Measurements from ENCODE around the gene BLOC1S5.

Gene BLOC1S5

GRCh38 chr6:7999201-7999600, 65.0 kb downstream of the BLOC1S5 start:
- Histone ChIP-seq H3K9me2 (replicated peaks; ENCODE audit: insufficient read depth, low read length) (no peaks in the 10 kb centered on the region), H3K36me3 (replicated peaks; ENCODE audit: insufficient read depth, low read length) (no peaks in the 10 kb centered on the region), H3K27ac (ENCODE audit: low read length) (no peak overlapping the region), H3K9ac (ENCODE audit: low read length) (no peak overlapping the region), H3K4me1 (ENCODE audit: low read length) (no peaks in the 10 kb centered on the region), H3K27me3 (replicated peaks; ENCODE audit: insufficient read depth, low read length) (no peaks in the 10 kb centered on the region), H3K4me3 (ENCODE audit: low read length) (no peak overlapping the region), H3K4me2 (ENCODE audit: low read depth, low read length) (no peak overlapping the region), H3F3A (ENCODE audit: insufficient read depth, low read length) (no peaks in the 10 kb centered on the region; the same call in 1 of the 2 replicates), H3K9me3 (replicated peaks; ENCODE audit: insufficient read depth, low read length) (no peaks in the 10 kb centered on the region), H4K20me1 (ENCODE audit: insufficient read depth, low read length) (no peaks in the 10 kb centered on the region), H2AFZ (ENCODE audit: low read length) (no peak overlapping the region), H3K79me2 (ENCODE audit: low read length) (no peaks in the 10 kb centered on the region)
- no peak for DNase-seq
- no peak for TF ChIP-seq CTCF (IDR thresholded peaks at IDR 0.05; ENCODE audit: low read length)
- TF ChIP-seq EZH2phosphoT487 (IDR thresholded peaks at IDR 0.05; ENCODE audit: low read length): no peak
- TF ChIP-seq EZH2 (optimal IDR thresholded peaks at IDR 0.05; ENCODE audit: low read depth, low read length): no peak

- Histone ChIP-seq H3K27ac (ENCODE audit: low read length) (no peak overlapping the region), H3K79me2 (ENCODE audit: low read length) (peaks cover 4% of the 10 kb centered on the region; the same call in 1 of the 2 replicates), H3K4me1 (ENCODE audit: low read length) (no peaks in the 10 kb centered on the region), H3K9ac (ENCODE audit: low read length) (no peak overlapping the region), H3K4me2 (ENCODE audit: low read depth, low read length) (no peak overlapping the region), H4K20me1 (ENCODE audit: insufficient read depth, low read length) (no peaks in the 10 kb centered on the region), H3K9me3 (replicated peaks; ENCODE audit: insufficient read depth, low read length) (no peaks in the 10 kb centered on the region), H3K36me3 (replicated peaks; ENCODE audit: insufficient read depth, low read length) (no peaks in the 10 kb centered on the region), H3K27me3 (replicated peaks; ENCODE audit: insufficient read depth, low read length) (no peaks in the 10 kb centered on the region), H3K9me2 (replicated peaks; ENCODE audit: insufficient read depth, low read length) (no peaks in the 10 kb centered on the region), H3F3A (ENCODE audit: insufficient read depth, low read length) (no peaks in the 10 kb centered on the region; the same call in 1 of the 2 replicates), H3K4me3 (ENCODE audit: low read length) (no peak overlapping the region), H2AFZ (ENCODE audit: low read length) (no peak overlapping the region)
- TF ChIP-seq CTCF (IDR thresholded peaks at IDR 0.05; ENCODE audit: low read length): no peak
- no peak for TF ChIP-seq EZH2 (optimal IDR thresholded peaks at IDR 0.05; ENCODE audit: low read depth, low read length)
- TF ChIP-seq EZH2phosphoT487 (IDR thresholded peaks at IDR 0.05; ENCODE audit: low read length): no peak
- no peak for DNase-seq
Measured at GRCh38 chr6:7998103-7998725, 66.0 kb downstream of the BLOC1S5 start.

- H3K4me1 ChIP-seq (ENCODE audit: low read length): peaks cover 5% of the 10 kb centered on the region
- TF ChIP-seq CTCF (IDR thresholded peaks at IDR 0.05; ENCODE audit: low read length): no peak
- no peak for TF ChIP-seq EZH2 (optimal IDR thresholded peaks at IDR 0.05; ENCODE audit: low read depth, low read length)
- TF ChIP-seq EZH2phosphoT487 (IDR thresholded peaks at IDR 0.05; ENCODE audit: low read length): no peak
- H3F3A ChIP-seq (ENCODE audit: insufficient read depth, low read length): peaks cover 2% of the 10 kb centered on the region; the same call in 1 of the 2 replicates
- no peak overlapping the region for H3K4me2 ChIP-seq (ENCODE audit: low read depth, low read length)
- no peak overlapping the region for H2AFZ ChIP-seq (ENCODE audit: low read length)
- no peaks in the 10 kb centered on the region for H3K9me3 ChIP-seq (replicated peaks; ENCODE audit: insufficient read depth, low read length)
- H3K9ac ChIP-seq (ENCODE audit: low read length): no peak overlapping the region
- no peaks in the 10 kb centered on the region for H3K27me3 ChIP-seq (replicated peaks; ENCODE audit: insufficient read depth, low read length)
- H3K27ac ChIP-seq (ENCODE audit: low read length): no peak overlapping the region
- no peaks in the 10 kb centered on the region for H3K36me3 ChIP-seq (replicated peaks; ENCODE audit: insufficient read depth, low read length)
- H4K20me1 ChIP-seq (ENCODE audit: insufficient read depth, low read length): no peaks in the 10 kb centered on the region
- peaks cover 13% of the 10 kb centered on the region for H3K79me2 ChIP-seq (ENCODE audit: low read length)
- H3K4me3 ChIP-seq (ENCODE audit: low read length): no peak overlapping the region
- no peak for DNase-seq
- H3K9me2 ChIP-seq (replicated peaks; ENCODE audit: insufficient read depth, low read length): no peaks in the 10 kb centered on the region
Measured at GRCh38 chr6:7997286-7997685, 66.9 kb downstream of the BLOC1S5 start.
